HEK293 (cell line): ENCODE measurements around the gene ECT2L.

Source experiments
- CTCF ChIA-PET: fragments of 350-600 bp; formaldehyde crosslinking; extraction: SDS; loops from one replicate; lab custom pipeline; 2021; ENCODE audit warnings: antibody characterized with exemption; lab: Yijun Ruan, JAX
- POLR2A ChIA-PET: fragments of 300-600 bp; formaldehyde crosslinking; extraction: SDS; loops from one replicate; lab custom pipeline; 2020; ENCODE audit warnings: antibody characterized with exemption, inconsistent platforms; lab: Yijun Ruan, JAX
- H3K27ac ChIP-seq: fragments of 200-500 bp; sonication (Bioruptor generic); 2 replicates; pipeline ENCODE4 v1.5.1; 2014; ENCODE audit warnings: low read depth, low read length, control low read depth, inconsistent platforms; ENCODE audit errors: extremely low read depth
- H3K36me3 ChIP-seq, 2 experiments: fragments of 200-500 bp in 1 of 2; sonication (Bioruptor generic) in 1 of 2; 1 replicate in 1 of 2; 2 replicates in 1 of 2; pipeline ENCODE4 v1.5.1; 2014 to 2017; ENCODE audit warnings: inconsistent platforms in 2 of 2, low read length in 2 of 2; ENCODE audit not compliant: control insufficient read depth in 2 of 2, insufficient read depth in 1 of 2
- H3K4me1 ChIP-seq: fragments of 200-500 bp; sonication (Bioruptor generic); 2 replicates; pipeline ENCODE4 v1.5.1; 2014; ENCODE audit warnings: mild to moderate bottlenecking, low read length, inconsistent platforms; ENCODE audit not compliant: control insufficient read depth, insufficient read depth
- H3K4me3 ChIP-seq: 2 replicates; pipeline ENCODE4 v1.5.1; 2011; ENCODE audit warnings: low read depth, mild to moderate bottlenecking, control low read depth, low read length, moderate library complexity
- H3K9me3 ChIP-seq: fragments of 200-500 bp; sonication (Bioruptor generic); 2 replicates; pipeline ENCODE4 v1.5.1; 2014; ENCODE audit warnings: low read depth, low read length, inconsistent platforms; ENCODE audit not compliant: control insufficient read depth, insufficient read depth
- EGR2 ChIP-seq: fragments of 450-650 bp; formaldehyde crosslinking; IDR thresholded peaks from 2 replicates; pipeline ENCODE4 v1.5.1; 2016; ENCODE audit warnings: low read depth, missing biosample characterization, missing genetic modification characterization
- GLIS1 ChIP-seq: fragments of 450-650 bp; formaldehyde crosslinking; IDR thresholded peaks from 2 replicates; pipeline ENCODE4 v1.5.1; 2016; ENCODE audit warnings: missing biosample characterization, missing genetic modification characterization
- GLIS2 ChIP-seq: fragments of 450-650 bp; formaldehyde crosslinking; IDR thresholded peaks from 2 replicates; pipeline ENCODE4 v1.5.1; 2016; ENCODE audit warnings: missing biosample characterization, missing genetic modification characterization
- MYNN ChIP-seq: fragments of 450-650 bp; formaldehyde crosslinking; IDR thresholded peaks from 2 replicates; pipeline ENCODE4 v1.5.1; 2016; ENCODE audit warnings: missing biosample characterization, missing genetic modification characterization, borderline replicate concordance
- PRDM6 ChIP-seq: fragments of 450-650 bp; formaldehyde crosslinking; IDR thresholded peaks from 2 replicates; pipeline ENCODE4 v1.5.1; 2017; ENCODE audit warnings: missing biosample characterization, missing genetic modification characterization
- RBAK ChIP-seq: fragments of 450-650 bp; formaldehyde crosslinking; IDR thresholded peaks from 2 replicates; pipeline ENCODE4 v1.5.1; 2016; ENCODE audit warnings: missing biosample characterization, missing genetic modification characterization
- SP2 ChIP-seq: fragments of 450-650 bp; formaldehyde crosslinking; IDR thresholded peaks from 2 replicates; pipeline ENCODE4 v1.5.1; 2016; ENCODE audit warnings: missing biosample characterization, missing genetic modification characterization
- TRIM28 ChIP-seq: IDR thresholded peaks from 2 replicates; pipeline ENCODE4 v1.6.1; 2011; ENCODE audit warnings: low read length, control low read depth, borderline replicate concordance
- WT1 ChIP-seq: fragments of 450-650 bp; formaldehyde crosslinking; IDR thresholded peaks from 2 replicates; pipeline ENCODE4 v1.5.1; 2016; ENCODE audit warnings: missing biosample characterization, missing genetic modification characterization
- ZBTB20 ChIP-seq: fragments of 450-650 bp; formaldehyde crosslinking; IDR thresholded peaks from 2 replicates; pipeline ENCODE4 v1.5.1; 2016; ENCODE audit warnings: missing biosample characterization, missing genetic modification characterization
- ZBTB48 ChIP-seq: fragments of 450-650 bp; formaldehyde crosslinking; IDR thresholded peaks from 2 replicates; pipeline ENCODE4 v1.5.1; 2016; ENCODE audit warnings: missing biosample characterization, missing genetic modification characterization
- ZNF112 ChIP-seq: fragments of 450-650 bp; formaldehyde crosslinking; IDR thresholded peaks from 2 replicates; pipeline ENCODE4 v1.5.0; 2017; ENCODE audit warnings: missing biosample characterization, missing genetic modification characterization
- ZNF121 ChIP-seq: fragments of 450-650 bp; formaldehyde crosslinking; IDR thresholded peaks from 2 replicates; pipeline ENCODE4 v1.5.1; 2016; ENCODE audit warnings: missing biosample characterization, missing genetic modification characterization
- ZNF214 ChIP-seq: fragments of 450-650 bp; formaldehyde crosslinking; IDR thresholded peaks from 2 replicates; pipeline ENCODE4 v1.5.1; 2017; ENCODE audit warnings: missing biosample characterization, mild to moderate bottlenecking, missing genetic modification characterization, borderline replicate concordance
- ZNF223 ChIP-seq: fragments of 450-650 bp; formaldehyde crosslinking; IDR thresholded peaks from 2 replicates; pipeline ENCODE4 v1.5.1; 2016; ENCODE audit warnings: missing biosample characterization, missing genetic modification characterization
- ZNF514 ChIP-seq: fragments of 450-650 bp; formaldehyde crosslinking; IDR thresholded peaks from 2 replicates; pipeline ENCODE4 v1.5.1; 2016; ENCODE audit warnings: missing biosample characterization, missing genetic modification characterization
- ZNF544 ChIP-seq: fragments of 450-650 bp; formaldehyde crosslinking; IDR thresholded peaks from 2 replicates; pipeline ENCODE4 v1.5.0; 2017; ENCODE audit warnings: missing biosample characterization, missing genetic modification characterization
- ZNF558 ChIP-seq: fragments of 450-650 bp; formaldehyde crosslinking; IDR thresholded peaks from 2 replicates; pipeline ENCODE4 v1.5.1; 2016; ENCODE audit warnings: missing biosample characterization, missing genetic modification characterization
- ZNF560 ChIP-seq: fragments of 450-650 bp; formaldehyde crosslinking; IDR thresholded peaks from 2 replicates; pipeline ENCODE4 v1.5.1; 2017; ENCODE audit warnings: missing biosample characterization, missing genetic modification characterization, borderline replicate concordance
- ZNF610 ChIP-seq: fragments of 450-650 bp; formaldehyde crosslinking; IDR thresholded peaks from 2 replicates; pipeline ENCODE4 v1.5.1; 2016; ENCODE audit warnings: missing biosample characterization, missing genetic modification characterization, borderline replicate concordance
- ZNF658 ChIP-seq: fragments of 450-650 bp; formaldehyde crosslinking; IDR thresholded peaks from 2 replicates; pipeline ENCODE4; 2016; ENCODE audit warnings: missing biosample characterization, missing genetic modification characterization
- ZNF76 ChIP-seq: fragments of 450-650 bp; formaldehyde crosslinking; IDR thresholded peaks from 2 replicates; pipeline ENCODE4; 2016; ENCODE audit warnings: low read depth, missing biosample characterization, missing genetic modification characterization, borderline replicate concordance
- ZNF768 ChIP-seq: fragments of 450-650 bp; formaldehyde crosslinking; IDR thresholded peaks from 2 replicates; pipeline ENCODE4 v1.5.1; 2018; ENCODE audit warnings: missing biosample characterization, mild to moderate bottlenecking, missing genetic modification characterization
- ZNF776 ChIP-seq: fragments of 450-650 bp; formaldehyde crosslinking; IDR thresholded peaks from 2 replicates; pipeline ENCODE4 v1.5.0; 2017; ENCODE audit warnings: missing biosample characterization, missing genetic modification characterization, borderline replicate concordance
- ZNF777 ChIP-seq: fragments of 450-650 bp; formaldehyde crosslinking; IDR thresholded peaks from 2 replicates; pipeline ENCODE4 v1.5.1; 2017; ENCODE audit warnings: missing biosample characterization, missing genetic modification characterization, borderline replicate concordance
- ZNF792 ChIP-seq: fragments of 450-650 bp; formaldehyde crosslinking; IDR thresholded peaks from 2 replicates; pipeline ENCODE4 v1.5.1; 2016; ENCODE audit warnings: missing biosample characterization, missing genetic modification characterization
- ZNF830 ChIP-seq: fragments of 450-650 bp; IDR thresholded peaks from 2 replicates; pipeline ENCODE4 v1.5.0; 2018; ENCODE audit warnings: missing biosample characterization, missing genetic modification characterization, low read depth, mild to moderate bottlenecking, moderate library complexity
- TF ChIP-seq, protein P1 (sequence below): fragments of 450-650 bp; formaldehyde crosslinking; IDR thresholded peaks from 2 replicates; pipeline ENCODE4 v1.5.1; 2016; ENCODE audit warnings: missing biosample characterization, missing genetic modification characterization
- TF ChIP-seq, protein P2 (sequence below): fragments of 450-650 bp; formaldehyde crosslinking; IDR thresholded peaks from 2 replicates; pipeline ENCODE4 v1.5.1; 2016; ENCODE audit warnings: missing biosample characterization, missing genetic modification characterization
- TF ChIP-seq, protein P3 (sequence below): fragments of 450-650 bp; formaldehyde crosslinking; IDR thresholded peaks from 2 replicates; pipeline ENCODE4 v1.5.1; 2016; ENCODE audit warnings: missing biosample characterization, missing genetic modification characterization

The ECT2L gene

DNA sequence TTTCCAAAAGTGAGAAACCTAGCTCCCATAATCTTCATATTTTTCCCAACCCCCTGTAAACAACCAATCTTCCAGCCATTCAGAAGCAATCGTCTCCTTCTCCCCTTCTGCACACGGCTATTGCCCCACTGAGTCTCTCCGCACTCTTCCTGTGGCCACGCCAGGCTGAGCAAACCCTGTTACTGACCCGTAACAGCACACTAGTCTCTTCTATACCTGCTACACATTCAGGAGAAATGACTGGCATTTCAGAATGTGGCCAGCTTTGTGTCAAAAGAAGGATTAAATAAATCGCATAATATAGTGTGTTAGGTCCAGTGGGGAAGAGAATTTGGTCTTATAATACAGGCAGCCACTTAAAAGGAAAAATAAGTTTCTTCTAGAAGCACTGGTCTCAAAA lies 41.4 kb downstream of the ECT2L start:
- Histone ChIP-seq H3K9me3 (no peaks in the 10 kb centered on the region), H3K4me1 (peaks cover 5% of the 10 kb centered on the region), H3K27ac (no peak overlapping the region), H3K4me3 (no peak overlapping the region), H3K36me3 (no peaks in the 10 kb centered on the region)
- ChIA-PET POLR2A (no interaction called here), CTCF (interaction anchor here (1.2 kb wide), 1 partner anchor 22 kb away, joined by 3 read pairs; no protein-coding TSS in a partner anchor)
- TF ChIP-seq RBAK (tag by site-specific recombination) (no peak), ZNF214 (no peak), WT1 (no peak), ZNF792 (tag by site-specific recombination) (no peak), ZNF776 (tag by site-specific recombination) (no peak), SP2 (tag by site-specific recombination) (no peak), ZNF658 (tag by site-specific recombination) (no peak), ZNF830 (tag by site-specific recombination) (no peak), MYNN (no peak), ZNF76 (tag by site-specific recombination) (no peak)
- TF ChIP-seq, protein P1, sequence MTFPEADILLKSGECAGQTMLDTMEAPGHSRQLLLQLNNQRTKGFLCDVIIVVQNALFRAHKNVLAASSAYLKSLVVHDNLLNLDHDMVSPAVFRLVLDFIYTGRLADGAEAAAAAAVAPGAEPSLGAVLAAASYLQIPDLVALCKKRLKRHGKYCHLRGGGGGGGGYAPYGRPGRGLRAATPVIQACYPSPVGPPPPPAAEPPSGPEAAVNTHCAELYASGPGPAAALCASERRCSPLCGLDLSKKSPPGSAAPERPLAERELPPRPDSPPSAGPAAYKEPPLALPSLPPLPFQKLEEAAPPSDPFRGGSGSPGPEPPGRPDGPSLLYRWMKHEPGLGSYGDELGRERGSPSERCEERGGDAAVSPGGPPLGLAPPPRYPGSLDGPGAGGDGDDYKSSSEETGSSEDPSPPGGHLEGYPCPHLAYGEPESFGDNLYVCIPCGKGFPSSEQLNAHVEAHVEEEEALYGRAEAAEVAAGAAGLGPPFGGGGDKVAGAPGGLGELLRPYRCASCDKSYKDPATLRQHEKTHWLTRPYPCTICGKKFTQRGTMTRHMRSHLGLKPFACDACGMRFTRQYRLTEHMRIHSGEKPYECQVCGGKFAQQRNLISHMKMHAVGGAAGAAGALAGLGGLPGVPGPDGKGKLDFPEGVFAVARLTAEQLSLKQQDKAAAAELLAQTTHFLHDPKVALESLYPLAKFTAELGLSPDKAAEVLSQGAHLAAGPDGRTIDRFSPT (tag by site-specific recombination) = no peak

DNA sequence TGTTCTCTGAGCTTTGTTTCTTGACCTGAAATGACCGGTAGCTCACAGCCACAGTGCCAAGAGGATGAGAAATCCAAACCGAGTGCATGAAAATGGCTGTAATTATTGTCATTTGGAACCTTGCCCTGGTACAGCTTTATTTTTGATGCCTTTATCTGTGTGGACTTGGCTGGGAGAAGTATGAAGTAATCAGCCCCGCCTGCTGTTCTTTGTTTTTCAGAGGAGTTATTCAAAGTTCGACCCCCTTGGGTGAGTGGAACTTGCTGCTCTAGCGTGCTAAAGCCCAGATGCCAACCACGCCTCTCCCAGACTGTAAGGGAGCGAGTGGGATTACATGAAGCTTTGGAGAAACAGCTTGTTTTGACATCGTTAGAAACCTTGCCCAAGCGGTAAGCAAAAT lies 48.3 kb downstream of the ECT2L start:
- no peaks in the 10 kb centered on the region for H3K36me3 ChIP-seq
- peak overlapping the region; percentile 51 for H3K27ac ChIP-seq
- 0 out of 2 replicates have a peak, but pooled peaks cover 3% of the 10 kb centered on the region for H3K4me1 ChIP-seq
- no peak overlapping the region for H3K4me3 ChIP-seq
- CTCF ChIA-PET = interaction anchor here (0.6 to 1.3 kb wide), 3 partner anchors 11 to 375 kb away, joined by 3 to 4 read pairs (median 3); no protein-coding TSS in a partner anchor
- POLR2A ChIA-PET = no interaction called here
- no peaks in the 10 kb centered on the region for H3K9me3 ChIP-seq
- TF ChIP-seq ZNF112 (tag by site-specific recombination) = no peak
- TF ChIP-seq PRDM6 (tag by site-specific recombination) = peak; percentile 56
- TF ChIP-seq GLIS2 = no peak
- TF ChIP-seq ZNF514 (tag by site-specific recombination) = no peak
- TF ChIP-seq ZNF121 = no peak
- TF ChIP-seq ZNF610 = no peak
- TF ChIP-seq TRIM28 = peak; percentile 43; the same call in 1 of the 2 replicates
- no peak for TF ChIP-seq ZNF223 (tag by site-specific recombination)
- peak; percentile 23; the same call in 1 of the 2 replicates for TF ChIP-seq ZBTB20
- no peak for TF ChIP-seq ZNF558 (tag by site-specific recombination)
- TF ChIP-seq, protein P2, sequence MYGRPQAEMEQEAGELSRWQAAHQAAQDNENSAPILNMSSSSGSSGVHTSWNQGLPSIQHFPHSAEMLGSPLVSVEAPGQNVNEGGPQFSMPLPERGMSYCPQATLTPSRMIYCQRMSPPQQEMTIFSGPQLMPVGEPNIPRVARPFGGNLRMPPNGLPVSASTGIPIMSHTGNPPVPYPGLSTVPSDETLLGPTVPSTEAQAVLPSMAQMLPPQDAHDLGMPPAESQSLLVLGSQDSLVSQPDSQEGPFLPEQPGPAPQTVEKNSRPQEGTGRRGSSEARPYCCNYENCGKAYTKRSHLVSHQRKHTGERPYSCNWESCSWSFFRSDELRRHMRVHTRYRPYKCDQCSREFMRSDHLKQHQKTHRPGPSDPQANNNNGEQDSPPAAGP = no peak
- TF ChIP-seq ZNF768 = no peak
- peak; percentile 50; the same call in 1 of the 2 replicates for TF ChIP-seq GLIS1 (tag by site-specific recombination)
- no peak for TF ChIP-seq MYNN
- no peak for TF ChIP-seq ZNF777 (tag by site-specific recombination)
- TF ChIP-seq, protein P3, sequence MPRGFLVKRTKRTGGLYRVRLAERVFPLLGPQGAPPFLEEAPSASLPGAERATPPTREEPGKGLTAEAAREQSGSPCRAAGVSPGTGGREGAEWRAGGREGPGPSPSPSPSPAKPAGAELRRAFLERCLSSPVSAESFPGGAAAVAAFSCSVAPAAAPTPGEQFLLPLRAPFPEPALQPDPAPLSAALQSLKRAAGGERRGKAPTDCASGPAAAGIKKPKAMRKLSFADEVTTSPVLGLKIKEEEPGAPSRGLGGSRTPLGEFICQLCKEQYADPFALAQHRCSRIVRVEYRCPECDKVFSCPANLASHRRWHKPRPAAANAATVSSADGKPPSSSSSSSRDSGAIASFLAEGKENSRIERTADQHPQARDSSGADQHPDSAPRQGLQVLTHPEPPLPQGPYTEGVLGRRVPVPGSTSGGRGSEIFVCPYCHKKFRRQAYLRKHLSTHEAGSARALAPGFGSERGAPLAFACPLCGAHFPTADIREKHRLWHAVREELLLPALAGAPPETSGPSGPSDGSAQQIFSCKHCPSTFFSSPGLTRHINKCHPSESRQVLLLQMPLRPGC (tag by site-specific recombination) = no peak
- no peak for TF ChIP-seq EGR2
- TF ChIP-seq ZBTB48 (tag by site-specific recombination) = peak; percentile 51; the same call in 1 of the 2 replicates
- TF ChIP-seq ZNF560 (tag by site-specific recombination) = no peak
- no peak for TF ChIP-seq ZNF544 (tag by site-specific recombination)
